K562 (cell line): ENCODE measurements around the gene COASY. TPM values are rescaled to one million over a fixed set of nuclear protein-coding genes. Genes with fewer than 3 reads are reported as not detected.
A peak's percentile ranks its signal among the peaks of the same experiment; 100 is the strongest.

ENCODE experiments used
- BACH1 ChIP-seq: fragments of 200-800 bp; sonication (Bioruptor generic); IDR thresholded peaks from 2 replicates; pipeline ENCODE4 v1.6.1; 2016; ENCODE audit warnings: missing genetic modification characterization, missing compliant biosample characterization
- ERF ChIP-seq: fragments of 450-650 bp; formaldehyde crosslinking; IDR thresholded peaks from 2 replicates; pipeline ENCODE4 v1.4.0; 2020; ENCODE audit warnings: mild to moderate bottlenecking, mixed read lengths
- HDAC8 ChIP-seq: fragments of 450-650 bp; IDR thresholded peaks from 2 replicates; pipeline ENCODE4 v1.6.1; 2016; ENCODE audit warnings: mild to moderate bottlenecking, missing genetic modification characterization, moderate library complexity, missing compliant biosample characterization
- HOXB6 ChIP-seq: fragments of 250-450 bp; sonication (Bioruptor Pico); IDR thresholded peaks from 2 replicates; pipeline ENCODE4 v1.5.1; 2022; ENCODE audit warnings: mild to moderate bottlenecking, borderline replicate concordance
- IFI16 ChIP-seq: fragments of 250-450 bp; sonication (Bioruptor Pico); IDR thresholded peaks from 2 replicates; pipeline ENCODE4 v2.1.2; 2022; ENCODE audit warnings: mild to moderate bottlenecking, inconsistent platforms
- MBD2 ChIP-seq: sonication (generic); IDR thresholded peaks from 2 replicates; pipeline ENCODE4 v1.6.1; 2016; ENCODE audit warnings: low read depth, borderline replicate concordance
- NR2C1 ChIP-seq, 2 experiments: fragments of 450-650 bp; IDR thresholded peaks; 2 replicates each; pipeline ENCODE4 v1.6.1; 2017; ENCODE audit warnings: mild to moderate bottlenecking in 2 of 2, antibody characterized with exemption in 1 of 2, inconsistent platforms in 1 of 2, missing compliant biosample characterization in 1 of 2, missing genetic modification characterization in 1 of 2
- SIN3B ChIP-seq: fragments of 450-650 bp; IDR thresholded peaks from 2 replicates; pipeline ENCODE4 v1.6.1; 2017; ENCODE audit warnings: low read depth, mild to moderate bottlenecking, moderate library complexity
- TAF7 ChIP-seq: fragments of 450-650 bp; IDR thresholded peaks from 2 replicates; pipeline ENCODE4 v1.6.1; 2016; ENCODE audit warnings: missing genetic modification characterization, missing compliant biosample characterization
- TFAM ChIP-seq: fragments of 250-450 bp; sonication (Bioruptor Pico); conservative IDR thresholded peaks from 2 replicates; pipeline ENCODE4 v1.5.0; 2021; ENCODE audit warnings: mild to moderate bottlenecking, moderate library complexity
- TRIM28 ChIP-seq: fragments of 450-650 bp; IDR thresholded peaks from 2 replicates; pipeline ENCODE4 v1.6.1; 2017
- ZKSCAN8 ChIP-seq: fragments of 200-800 bp; sonication (Bioruptor generic); IDR thresholded peaks from 2 replicates; pipeline ENCODE4 v1.6.1; 2016; ENCODE audit warnings: missing genetic modification characterization, missing compliant biosample characterization
- ZNF507 ChIP-seq: conservative IDR thresholded peaks from 2 replicates; pipeline ENCODE4 v1.6.1; 2017; ENCODE audit warnings: missing genetic modification characterization, missing compliant biosample characterization
- polyA plus RNA-seq, 8 experiments: library from polyadenylated mRNA; depleted of rRNA in 4 of 8; stranded (reverse) in 5 of 8; unstranded in 3 of 8; fragments of >200 nt; fragmentation: Nextera tagmentation in 2 of 8; fragmentation: Illumina TruSeq in 1 of 8; extraction: Ambion mirVana in 2 of 8; extraction: Trizol in 1 of 8; gene quantifications; 2 replicates each; pipeline versions ENCODE4 v1.2.1 to v1.2.3, GENCODE V29; 2011 to 2014; ENCODE audit warnings: inconsistent platforms in 1 of 8, missing spikeins in 1 of 8
- total RNA-seq, 7 experiments: library from RNA; depleted of rRNA in 6 of 7; stranded (reverse); fragments of >200 nt in 6 of 7; fragmentation: Illumina TruSeq in 2 of 7; extraction: Trizol in 2 of 7; gene quantifications; 2 replicates each; pipeline versions ENCODE4 v1.2.1 to v1.2.3, GENCODE V29; 2011 to 2021; ENCODE audit warnings: low replicate concordance in 1 of 7
- TF ChIP-seq, protein P1 (sequence below): sonication (generic); formaldehyde crosslinking; IDR thresholded peaks from 2 replicates; pipeline ENCODE4 v1.8.1; 2023; ENCODE audit warnings: mild to moderate bottlenecking, missing genetic modification reagents, moderate library complexity
- TF ChIP-seq, protein P2 (sequence below), 2 experiments: fragments of 450-650 bp; IDR thresholded peaks; 2 replicates each; pipeline ENCODE4 v1.6.1; 2016
- TF ChIP-seq, protein P3 (sequence below): fragments of 150-350 bp; conservative IDR thresholded peaks from 2 replicates; pipeline ENCODE4 v1.6.1; 2014; ENCODE audit warnings: low read length
- TF ChIP-seq, protein P4 (sequence below): fragments of 450-650 bp; formaldehyde crosslinking; IDR thresholded peaks from 2 replicates; pipeline ENCODE4 v1.4.0; 2020; ENCODE audit warnings: mild to moderate bottlenecking, moderate library complexity
- TF ChIP-seq, protein P5 (sequence below): fragments of 250-450 bp; sonication (Bioruptor Pico); IDR thresholded peaks from 2 replicates; pipeline ENCODE4 v1.4.0; 2020; ENCODE audit warnings: mild to moderate bottlenecking, moderate library complexity

Gene COASY
- total and polyA plus RNA-seq, 9 of the 15 experiments (the other 6 are each of a cell fraction or from before 2014, with no cell fraction given): 25.4 to 175 (median 62.3) TPM

DNA sequence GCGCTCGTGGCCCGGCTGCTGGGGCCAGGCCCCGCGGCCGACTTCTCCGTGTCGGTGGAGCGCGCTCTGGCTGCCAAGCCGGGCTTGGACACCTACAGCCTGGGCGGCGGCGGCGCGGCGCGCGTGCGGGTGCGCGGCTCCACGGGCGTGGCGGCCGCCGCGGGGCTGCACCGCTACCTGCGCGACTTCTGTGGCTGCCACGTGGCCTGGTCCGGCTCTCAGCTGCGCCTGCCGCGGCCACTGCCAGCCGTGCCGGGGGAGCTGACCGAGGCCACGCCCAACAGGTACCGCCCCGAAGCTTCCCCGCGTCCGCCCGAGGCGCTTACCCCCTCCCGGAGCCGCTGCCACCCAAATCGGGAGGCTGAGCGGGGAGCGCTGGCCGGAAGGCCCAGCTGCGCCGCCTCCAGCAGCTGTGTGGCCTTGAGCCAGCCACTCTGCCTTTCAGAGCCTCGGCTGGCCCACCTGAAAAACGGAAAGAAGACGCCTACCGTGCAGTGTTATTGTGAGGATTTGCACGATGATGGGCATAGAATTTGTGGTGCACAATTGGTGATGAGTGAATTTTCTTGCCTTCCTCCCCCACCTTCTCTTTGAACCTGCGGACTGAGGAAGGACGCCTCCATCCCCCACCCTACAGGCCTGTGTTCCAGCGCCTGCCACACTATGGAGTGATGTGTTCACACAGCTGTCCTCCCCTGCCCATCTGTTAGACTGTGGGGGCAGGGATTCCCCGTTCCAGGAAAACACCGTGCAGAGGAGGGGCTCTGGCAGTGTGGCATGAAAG lies 25.4 kb upstream of the COASY start (continued):
- TF ChIP-seq HDAC8 (tag): no peak
- TF ChIP-seq HOXB6 (CRISPR knock-in tag): no peak
- TF ChIP-seq SIN3B: peak; percentile 59; the same call in 1 of the 2 replicates
- no peak for TF ChIP-seq ERF (CRISPR knock-in tag)
- TF ChIP-seq BACH1 (tag): no peak
- TF ChIP-seq, protein P1, sequence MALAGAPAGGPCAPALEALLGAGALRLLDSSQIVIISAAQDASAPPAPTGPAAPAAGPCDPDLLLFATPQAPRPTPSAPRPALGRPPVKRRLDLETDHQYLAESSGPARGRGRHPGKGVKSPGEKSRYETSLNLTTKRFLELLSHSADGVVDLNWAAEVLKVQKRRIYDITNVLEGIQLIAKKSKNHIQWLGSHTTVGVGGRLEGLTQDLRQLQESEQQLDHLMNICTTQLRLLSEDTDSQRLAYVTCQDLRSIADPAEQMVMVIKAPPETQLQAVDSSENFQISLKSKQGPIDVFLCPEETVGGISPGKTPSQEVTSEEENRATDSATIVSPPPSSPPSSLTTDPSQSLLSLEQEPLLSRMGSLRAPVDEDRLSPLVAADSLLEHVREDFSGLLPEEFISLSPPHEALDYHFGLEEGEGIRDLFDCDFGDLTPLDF (CRISPR knock-in tag): no peak
- no peak for TF ChIP-seq TRIM28
- no peak for TF ChIP-seq TAF7
- TF ChIP-seq, protein P2, sequence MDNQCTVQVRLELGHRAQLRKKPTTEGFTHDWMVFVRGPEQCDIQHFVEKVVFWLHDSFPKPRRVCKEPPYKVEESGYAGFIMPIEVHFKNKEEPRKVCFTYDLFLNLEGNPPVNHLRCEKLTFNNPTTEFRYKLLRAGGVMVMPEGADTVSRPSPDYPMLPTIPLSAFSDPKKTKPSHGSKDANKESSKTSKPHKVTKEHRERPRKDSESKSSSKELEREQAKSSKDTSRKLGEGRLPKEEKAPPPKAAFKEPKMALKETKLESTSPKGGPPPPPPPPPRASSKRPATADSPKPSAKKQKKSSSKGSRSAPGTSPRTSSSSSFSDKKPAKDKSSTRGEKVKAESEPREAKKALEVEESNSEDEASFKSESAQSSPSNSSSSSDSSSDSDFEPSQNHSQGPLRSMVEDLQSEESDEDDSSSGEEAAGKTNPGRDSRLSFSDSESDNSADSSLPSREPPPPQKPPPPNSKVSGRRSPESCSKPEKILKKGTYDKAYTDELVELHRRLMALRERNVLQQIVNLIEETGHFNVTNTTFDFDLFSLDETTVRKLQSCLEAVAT (IDR thresholded peaks at IDR 0.05): no peak
- TF ChIP-seq TFAM (CRISPR knock-in tag): no peak
- no peak for TF ChIP-seq NR2C1 (IDR thresholded peaks at IDR 0.05)
- TF ChIP-seq NR2C1 (tag; IDR thresholded peaks at IDR 0.05): no peak
- TF ChIP-seq IFI16 (CRISPR knock-in tag): no peak
- TF ChIP-seq MBD2: no peak; the same call in 1 of the 2 replicates
- TF ChIP-seq ZKSCAN8 (CRISPR knock-in tag): no peak
- TF ChIP-seq, protein P3, sequence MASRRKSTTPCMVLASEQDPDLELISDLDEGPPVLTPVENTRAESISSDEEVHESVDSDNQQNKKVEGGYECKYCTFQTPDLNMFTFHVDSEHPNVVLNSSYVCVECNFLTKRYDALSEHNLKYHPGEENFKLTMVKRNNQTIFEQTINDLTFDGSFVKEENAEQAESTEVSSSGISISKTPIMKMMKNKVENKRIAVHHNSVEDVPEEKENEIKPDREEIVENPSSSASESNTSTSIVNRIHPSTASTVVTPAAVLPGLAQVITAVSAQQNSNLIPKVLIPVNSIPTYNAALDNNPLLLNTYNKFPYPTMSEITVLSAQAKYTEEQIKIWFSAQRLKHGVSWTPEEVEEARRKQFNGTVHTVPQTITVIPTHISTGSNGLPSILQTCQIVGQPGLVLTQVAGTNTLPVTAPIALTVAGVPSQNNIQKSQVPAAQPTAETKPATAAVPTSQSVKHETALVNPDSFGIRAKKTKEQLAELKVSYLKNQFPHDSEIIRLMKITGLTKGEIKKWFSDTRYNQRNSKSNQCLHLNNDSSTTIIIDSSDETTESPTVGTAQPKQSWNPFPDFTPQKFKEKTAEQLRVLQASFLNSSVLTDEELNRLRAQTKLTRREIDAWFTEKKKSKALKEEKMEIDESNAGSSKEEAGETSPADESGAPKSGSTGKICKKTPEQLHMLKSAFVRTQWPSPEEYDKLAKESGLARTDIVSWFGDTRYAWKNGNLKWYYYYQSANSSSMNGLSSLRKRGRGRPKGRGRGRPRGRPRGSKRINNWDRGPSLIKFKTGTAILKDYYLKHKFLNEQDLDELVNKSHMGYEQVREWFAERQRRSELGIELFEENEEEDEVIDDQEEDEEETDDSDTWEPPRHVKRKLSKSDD: no peak
- no peak for TF ChIP-seq ZNF507 (tag)
- TF ChIP-seq, protein P4, sequence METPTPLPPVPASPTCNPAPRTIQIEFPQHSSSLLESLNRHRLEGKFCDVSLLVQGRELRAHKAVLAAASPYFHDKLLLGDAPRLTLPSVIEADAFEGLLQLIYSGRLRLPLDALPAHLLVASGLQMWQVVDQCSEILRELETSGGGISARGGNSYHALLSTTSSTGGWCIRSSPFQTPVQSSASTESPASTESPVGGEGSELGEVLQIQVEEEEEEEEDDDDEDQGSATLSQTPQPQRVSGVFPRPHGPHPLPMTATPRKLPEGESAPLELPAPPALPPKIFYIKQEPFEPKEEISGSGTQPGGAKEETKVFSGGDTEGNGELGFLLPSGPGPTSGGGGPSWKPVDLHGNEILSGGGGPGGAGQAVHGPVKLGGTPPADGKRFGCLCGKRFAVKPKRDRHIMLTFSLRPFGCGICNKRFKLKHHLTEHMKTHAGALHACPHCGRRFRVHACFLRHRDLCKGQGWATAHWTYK: no peak; the same call in 1 of the 2 replicates
- TF ChIP-seq, protein P5, sequence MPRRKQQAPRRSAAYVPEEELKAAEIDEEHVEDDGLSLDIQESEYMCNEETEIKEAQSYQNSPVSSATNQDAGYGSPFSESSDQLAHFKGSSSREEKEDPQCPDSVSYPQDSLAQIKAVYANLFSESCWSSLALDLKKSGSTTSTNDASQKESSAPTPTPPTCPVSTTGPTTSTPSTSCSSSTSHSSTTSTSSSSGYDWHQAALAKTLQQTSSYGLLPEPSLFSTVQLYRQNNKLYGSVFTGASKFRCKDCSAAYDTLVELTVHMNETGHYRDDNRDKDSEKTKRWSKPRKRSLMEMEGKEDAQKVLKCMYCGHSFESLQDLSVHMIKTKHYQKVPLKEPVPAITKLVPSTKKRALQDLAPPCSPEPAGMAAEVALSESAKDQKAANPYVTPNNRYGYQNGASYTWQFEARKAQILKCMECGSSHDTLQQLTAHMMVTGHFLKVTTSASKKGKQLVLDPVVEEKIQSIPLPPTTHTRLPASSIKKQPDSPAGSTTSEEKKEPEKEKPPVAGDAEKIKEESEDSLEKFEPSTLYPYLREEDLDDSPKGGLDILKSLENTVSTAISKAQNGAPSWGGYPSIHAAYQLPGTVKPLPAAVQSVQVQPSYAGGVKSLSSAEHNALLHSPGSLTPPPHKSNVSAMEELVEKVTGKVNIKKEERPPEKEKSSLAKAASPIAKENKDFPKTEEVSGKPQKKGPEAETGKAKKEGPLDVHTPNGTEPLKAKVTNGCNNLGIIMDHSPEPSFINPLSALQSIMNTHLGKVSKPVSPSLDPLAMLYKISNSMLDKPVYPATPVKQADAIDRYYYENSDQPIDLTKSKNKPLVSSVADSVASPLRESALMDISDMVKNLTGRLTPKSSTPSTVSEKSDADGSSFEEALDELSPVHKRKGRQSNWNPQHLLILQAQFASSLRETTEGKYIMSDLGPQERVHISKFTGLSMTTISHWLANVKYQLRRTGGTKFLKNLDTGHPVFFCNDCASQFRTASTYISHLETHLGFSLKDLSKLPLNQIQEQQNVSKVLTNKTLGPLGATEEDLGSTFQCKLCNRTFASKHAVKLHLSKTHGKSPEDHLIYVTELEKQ: no peak
